ENCODE measurements around the gene RNF224. TPM values are rescaled to one million over a fixed set of nuclear protein-coding genes. Genes with fewer than 3 reads are reported as not detected.

The RNF224 gene
- total and polyA plus RNA-seq, 2 of the 13 experiments (the other 11 are each of a cell fraction or from before 2014, with no cell fraction given): 0.09 TPM; not detected in 1

GRCh38 chr9:137241490-137242268 lies 14.4 kb downstream of the RNF224 start (continued):
- peak; percentile 78 for TF ChIP-seq PAXIP1 (CRISPR knock-in tag; conservative IDR thresholded peaks at IDR 0.05)
- TF ChIP-seq HDAC6 (IDR thresholded peaks at IDR 0.05; ENCODE audit: low read depth, low read length): no peak
- TF ChIP-seq ZNF883 (CRISPR knock-in tag; IDR thresholded peaks at IDR 0.05; ENCODE audit: not compliant biosample characterization): peak; percentile 73
- 0 out of 2 replicates have a peak, but pooled peaks have one; percentile 46 for TF ChIP-seq CHCHD3 (CRISPR knock-in tag; IDR thresholded peaks at IDR 0.05)
- TF ChIP-seq HIVEP1 (CRISPR knock-in tag; IDR thresholded peaks at IDR 0.05): peak; percentile 60
- TF ChIP-seq ZNF263 (CRISPR knock-in tag; IDR thresholded peaks at IDR 0.05): no peak
- 0 out of 2 replicates have a peak, but pooled peaks have one; percentile 3 for TF ChIP-seq FOXA3 (CRISPR knock-in tag; IDR thresholded peaks at IDR 0.05)
- TF ChIP-seq ZNF232 (CRISPR knock-in tag; IDR thresholded peaks at IDR 0.05; ENCODE audit: borderline replicate concordance): no peak
- no peak for TF ChIP-seq ZNF83 (CRISPR knock-in tag; IDR thresholded peaks at IDR 0.05; ENCODE audit: borderline replicate concordance)
- TF ChIP-seq POGZ (CRISPR knock-in tag; IDR thresholded peaks at IDR 0.05): no peak
- 0 out of 2 replicates have a peak, but pooled peaks have one; percentile 64 for TF ChIP-seq REPIN1 (CRISPR knock-in tag; IDR thresholded peaks at IDR 0.05; ENCODE audit: borderline replicate concordance, low read depth)
- TF ChIP-seq HNF4A (CRISPR knock-in tag; IDR thresholded peaks at IDR 0.05): peak; percentile 89
- TF ChIP-seq U2AF2 (IDR thresholded peaks at IDR 0.05; ENCODE audit: low read depth, low read length): no peak
- TF ChIP-seq KMT2B (CRISPR knock-in tag; IDR thresholded peaks at IDR 0.05): no peak
- no peak for TF ChIP-seq ZNF839 (CRISPR knock-in tag; IDR thresholded peaks at IDR 0.05; ENCODE audit: borderline replicate concordance)
- TF ChIP-seq CEBPZ (IDR thresholded peaks at IDR 0.05; ENCODE audit: low read length): no peak
- TF ChIP-seq NCOA5 (CRISPR knock-in tag; IDR thresholded peaks at IDR 0.05): no peak
- TF ChIP-seq NFATC3 (CRISPR knock-in tag; IDR thresholded peaks at IDR 0.05): 0 out of 2 replicates have a peak, but pooled peaks have one; percentile 37
- TF ChIP-seq ZNF30 (CRISPR knock-in tag; IDR thresholded peaks at IDR 0.05): no peak
- TF ChIP-seq RNF2 (conservative IDR thresholded peaks at IDR 0.05; ENCODE audit: low read depth): no peak
- TF ChIP-seq SMYD3 (CRISPR knock-in tag; IDR thresholded peaks at IDR 0.05): no peak
- TF ChIP-seq ZBTB21 (CRISPR knock-in tag; IDR thresholded peaks at IDR 0.05): no peak
- TF ChIP-seq ELF3 (CRISPR knock-in tag; IDR thresholded peaks at IDR 0.05): no peak
- TF ChIP-seq HNF4G (IDR thresholded peaks at IDR 0.05; ENCODE audit: borderline replicate concordance, low read depth, low read length): peak; percentile 74
- TF ChIP-seq HNF4G (CRISPR knock-in tag; IDR thresholded peaks at IDR 0.05; ENCODE audit: borderline replicate concordance, low read depth): peak; percentile 54; the same call in 1 of the 2 replicates
